HUES48 (cell line): ENCODE measurements around the gene AP2A1.

ENCODE experiments used
- H3K27ac ChIP-seq: one replicate; pipeline ENCODE4 v1.7.0; 2013; ENCODE audit warnings: low read depth, low read length, inconsistent platforms
- H3K27me3 ChIP-seq: 2 replicates; pipeline ENCODE4 v1.6.1; 2013; ENCODE audit warnings: mild to moderate bottlenecking, low read length; ENCODE audit not compliant: control insufficient read depth, insufficient read depth
- H3K36me3 ChIP-seq: 2 replicates; pipeline ENCODE4 v1.6.1; 2013; ENCODE audit warnings: low read length; ENCODE audit not compliant: control insufficient read depth, insufficient read depth
- H3K4me1 ChIP-seq: 2 replicates; pipeline ENCODE4 v1.6.1; 2013; ENCODE audit warnings: mild to moderate bottlenecking, low read length; ENCODE audit not compliant: control insufficient read depth, insufficient read depth
- H3K4me3 ChIP-seq: 2 replicates; pipeline ENCODE4 v1.5.1; 2013; ENCODE audit warnings: mild to moderate bottlenecking, low read depth, low read length
- H3K9ac ChIP-seq: 2 replicates; pipeline ENCODE4 v1.6.1; 2013; ENCODE audit warnings: mild to moderate bottlenecking, low read depth, low read length, moderate library complexity
- H3K9me3 ChIP-seq: 2 replicates; pipeline ENCODE4 v1.6.1; 2013; ENCODE audit warnings: low read length; ENCODE audit not compliant: control insufficient read depth, insufficient read depth

Gene AP2A1

GRCh38 chr19:49830766-49831165 is 64.0 kb downstream of the AP2A1 start:
- H3K36me3 ChIP-seq, result peaks cover 67% of the 10 kb centered on the region
- H3K27me3 ChIP-seq, result no peaks in the 10 kb centered on the region
- H3K4me3 ChIP-seq, result no peak overlapping the region
- no peak overlapping the region for H3K27ac ChIP-seq
- no peaks in the 10 kb centered on the region for H3K4me1 ChIP-seq
- H3K9ac ChIP-seq, result no peak overlapping the region
- no peaks in the 10 kb centered on the region for H3K9me3 ChIP-seq

- H3K4me3 ChIP-seq, result no peak overlapping the region
- H3K9me3 ChIP-seq, result no peaks in the 10 kb centered on the region
- H3K27me3 ChIP-seq, result no peaks in the 10 kb centered on the region
- H3K4me1 ChIP-seq, result no peaks in the 10 kb centered on the region
- H3K36me3 ChIP-seq, result peaks cover 75% of the 10 kb centered on the region
- no peak overlapping the region for H3K9ac ChIP-seq
- H3K27ac ChIP-seq, result no peak overlapping the region
These were observed 64.8 kb downstream of the AP2A1 start for GRCh38 chr19:49831592-49831991.

- no peak overlapping the region for H3K4me3 ChIP-seq
- H3K36me3 ChIP-seq, result peaks cover 79% of the 10 kb centered on the region
- no peak overlapping the region for H3K9ac ChIP-seq
- no peaks in the 10 kb centered on the region for H3K9me3 ChIP-seq
- no peaks in the 10 kb centered on the region for H3K27me3 ChIP-seq
- no peaks in the 10 kb centered on the region for H3K4me1 ChIP-seq
- no peak overlapping the region for H3K27ac ChIP-seq
These were observed 65.8 kb downstream of the AP2A1 start for GRCh38 chr19:49832556-49832955.

DNA sequence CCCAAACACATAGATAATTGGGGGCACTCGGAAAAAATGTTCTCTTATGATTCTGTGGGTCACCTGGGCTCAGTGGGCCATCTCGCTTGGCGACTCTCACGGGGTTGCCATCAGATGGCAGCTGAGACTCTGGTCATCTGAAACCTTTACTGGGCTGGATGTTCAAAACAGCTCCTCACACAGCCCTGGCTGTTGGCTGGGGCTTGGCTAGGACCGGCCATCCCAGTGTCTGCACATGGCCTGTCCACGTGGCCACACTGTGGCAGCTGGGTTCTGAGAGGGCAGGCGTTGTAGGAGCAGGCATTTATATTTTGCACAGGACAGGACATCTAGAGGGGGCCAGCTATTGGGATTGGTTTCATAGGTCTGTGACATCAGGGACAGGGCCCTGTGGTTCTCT is 66.8 kb downstream of the AP2A1 start:
- H3K27me3 ChIP-seq, result no peaks in the 10 kb centered on the region
- no peak overlapping the region for H3K27ac ChIP-seq
- peaks cover 85% of the 10 kb centered on the region for H3K36me3 ChIP-seq
- no peak overlapping the region for H3K4me3 ChIP-seq
- H3K4me1 ChIP-seq, result no peaks in the 10 kb centered on the region
- H3K9me3 ChIP-seq, result no peaks in the 10 kb centered on the region
- H3K9ac ChIP-seq, result no peak overlapping the region

DNA sequence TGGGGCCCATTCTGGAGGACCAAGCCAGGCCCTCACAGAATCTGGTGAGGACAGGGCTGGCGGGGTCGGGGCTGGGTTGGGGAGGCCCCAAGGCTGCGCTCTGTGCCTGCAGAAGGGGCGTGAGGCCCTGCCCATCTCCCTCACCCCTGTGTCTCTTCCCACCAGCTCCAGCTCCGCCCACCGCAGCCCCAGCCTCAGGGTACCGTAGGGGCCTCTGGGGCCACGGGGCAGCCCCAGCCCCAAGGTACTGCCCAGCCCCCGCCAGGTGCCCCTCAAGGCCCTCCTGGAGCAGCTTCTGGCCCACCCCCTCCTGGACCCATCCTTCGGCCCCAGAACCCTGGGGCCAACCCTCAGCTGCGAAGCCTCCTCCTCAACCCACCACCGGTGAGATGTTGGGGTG is 68.8 kb downstream of the AP2A1 start:
- Histone ChIP-seq H3K36me3 (peaks cover 92% of the 10 kb centered on the region), H3K27ac (no peak overlapping the region), H3K4me1 (no peaks in the 10 kb centered on the region), H3K27me3 (no peaks in the 10 kb centered on the region), H3K9me3 (no peaks in the 10 kb centered on the region), H3K9ac (no peak overlapping the region), H3K4me3 (no peak overlapping the region)

DNA sequence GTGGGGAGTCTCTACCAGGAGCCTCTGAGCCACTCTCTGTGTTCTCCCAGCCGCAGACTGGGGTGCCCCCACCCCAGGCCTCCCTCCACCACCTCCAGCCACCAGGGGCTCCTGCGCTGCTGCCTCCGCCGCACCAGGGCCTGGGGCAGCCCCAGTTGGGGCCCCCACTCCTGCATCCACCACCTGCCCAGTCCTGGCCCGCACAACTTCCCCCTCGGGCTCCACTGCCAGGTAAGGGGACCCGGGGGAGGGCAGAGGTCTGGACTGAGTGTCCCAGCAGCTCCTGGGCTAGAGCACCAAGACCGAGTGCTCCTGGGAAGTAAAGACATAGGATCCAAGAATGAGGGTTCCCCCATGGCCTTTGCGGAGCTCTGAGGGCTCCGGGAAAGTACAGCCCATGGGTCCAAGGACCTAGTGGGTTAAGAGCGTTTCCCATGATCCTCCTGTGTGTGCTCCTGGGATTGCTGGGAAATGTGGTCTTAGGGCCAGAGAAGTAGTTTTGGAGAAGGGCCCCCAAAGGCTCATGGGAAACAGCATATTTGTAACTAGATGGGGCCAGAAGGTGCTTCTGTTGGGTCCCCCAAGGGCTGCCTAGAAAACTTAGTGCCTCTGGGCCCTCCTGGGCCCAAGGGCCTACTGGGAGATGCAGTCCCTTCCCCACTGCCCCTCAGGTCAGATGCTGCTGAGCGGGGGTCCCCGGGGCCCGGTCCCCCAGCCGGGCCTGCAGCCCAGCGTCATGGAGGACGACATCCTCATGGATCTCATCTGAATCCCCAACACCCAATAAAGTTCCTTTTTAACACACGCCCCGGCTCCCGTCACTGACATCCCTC is 69.6 kb downstream of the AP2A1 start:
- no peaks in the 10 kb centered on the region for H3K9me3 ChIP-seq
- H3K36me3 ChIP-seq, result peaks cover 84% of the 10 kb centered on the region
- H3K4me3 ChIP-seq, result no peak overlapping the region
- no peak overlapping the region for H3K9ac ChIP-seq
- no peaks in the 10 kb centered on the region for H3K4me1 ChIP-seq
- H3K27ac ChIP-seq, result no peak overlapping the region
- H3K27me3 ChIP-seq, result no peaks in the 10 kb centered on the region

DNA sequence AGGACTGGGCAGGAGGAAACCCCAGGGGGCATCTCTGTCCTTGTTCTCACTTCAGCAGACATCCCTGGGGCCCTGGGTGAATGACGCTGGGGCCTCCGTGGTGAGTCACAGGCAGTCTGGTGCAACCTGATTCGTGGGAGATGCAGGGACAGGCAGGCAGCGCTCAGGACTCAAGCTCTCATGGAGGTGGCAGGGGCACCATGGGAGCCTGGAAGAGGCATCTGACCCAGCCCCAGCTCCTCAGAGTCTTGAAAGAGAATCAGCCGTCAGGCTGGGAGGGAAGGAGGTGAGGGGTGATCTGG is 70.2 kb downstream of the AP2A1 start:
- H3K27me3 ChIP-seq, result no peaks in the 10 kb centered on the region
- H3K4me1 ChIP-seq, result no peaks in the 10 kb centered on the region
- H3K27ac ChIP-seq, result no peak overlapping the region
- H3K9ac ChIP-seq, result no peak overlapping the region
- no peak overlapping the region for H3K4me3 ChIP-seq
- no peaks in the 10 kb centered on the region for H3K9me3 ChIP-seq
- H3K36me3 ChIP-seq, result peaks cover 79% of the 10 kb centered on the region

DNA sequence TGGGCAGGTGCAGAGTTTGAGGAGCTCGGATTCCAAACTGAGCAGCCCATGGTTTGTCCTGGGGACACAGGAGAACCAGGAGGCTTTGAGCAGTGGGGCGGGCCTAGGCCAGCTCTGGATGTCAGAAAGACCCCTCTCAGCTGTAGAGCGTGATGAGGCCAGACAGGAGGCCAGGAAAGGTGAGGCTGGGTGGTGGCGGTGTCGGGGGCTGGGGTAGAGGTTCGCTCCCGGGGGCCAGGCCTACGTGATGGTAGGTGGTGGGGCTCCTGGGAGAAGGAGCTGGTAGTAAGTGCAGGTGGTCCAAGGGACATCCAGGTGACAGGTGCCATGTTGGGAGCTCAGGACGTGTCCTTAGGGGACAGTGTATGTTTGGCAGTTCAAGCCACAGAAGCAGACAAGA is 70.6 kb downstream of the AP2A1 start:
- Histone ChIP-seq H3K9ac (no peak overlapping the region), H3K4me3 (no peak overlapping the region), H3K27me3 (no peaks in the 10 kb centered on the region), H3K36me3 (peaks cover 74% of the 10 kb centered on the region), H3K27ac (no peak overlapping the region), H3K9me3 (no peaks in the 10 kb centered on the region), H3K4me1 (no peaks in the 10 kb centered on the region)

- H3K27me3 ChIP-seq, result no peaks in the 10 kb centered on the region
- peaks cover 58% of the 10 kb centered on the region for H3K36me3 ChIP-seq
- H3K9me3 ChIP-seq, result no peaks in the 10 kb centered on the region
- H3K27ac ChIP-seq, result no peak overlapping the region
- H3K9ac ChIP-seq, result no peak overlapping the region
- H3K4me1 ChIP-seq, result no peaks in the 10 kb centered on the region
- no peak overlapping the region for H3K4me3 ChIP-seq
These were observed 72.2 kb downstream of the AP2A1 start for GRCh38 chr19:49838885-49839588.

- no peaks in the 10 kb centered on the region for H3K4me1 ChIP-seq
- H3K4me3 ChIP-seq, result no peak overlapping the region
- no peaks in the 10 kb centered on the region for H3K9me3 ChIP-seq
- H3K9ac ChIP-seq, result no peak overlapping the region
- H3K36me3 ChIP-seq, result peaks cover 52% of the 10 kb centered on the region
- H3K27me3 ChIP-seq, result no peaks in the 10 kb centered on the region
- no peak overlapping the region for H3K27ac ChIP-seq
These were observed 72.9 kb downstream of the AP2A1 start for GRCh38 chr19:49839713-49840112.

- Histone ChIP-seq H3K9me3 (no peaks in the 10 kb centered on the region), H3K27ac (no peak overlapping the region), H3K4me1 (no peaks in the 10 kb centered on the region), H3K27me3 (no peaks in the 10 kb centered on the region), H3K4me3 (no peak overlapping the region), H3K36me3 (peaks cover 46% of the 10 kb centered on the region), H3K9ac (no peak overlapping the region)
These were observed 73.5 kb downstream of the AP2A1 start for GRCh38 chr19:49840321-49840720.
